Fibroblast of mammary gland (primary cell): ENCODE data around the gene BBX.
A peak's percentile ranks its signal among the peaks of the same experiment; 100 is the strongest.

Source experiments
- DNase-seq: peaks from one replicate; pipeline ENCODE4 v3.0.0-alpha.2; 2010; ENCODE audit warnings: low read depth
- H3K4me3 ChIP-seq: 2 replicates; pipeline ENCODE4 v1.5.1; 2011; ENCODE audit warnings: low read depth, mild to moderate bottlenecking, low read length, moderate library complexity; ENCODE audit not compliant: control insufficient read depth
- TF ChIP-seq, protein P1 (sequence below): conservative IDR thresholded peaks from 2 replicates; pipeline ENCODE4 v1.5.1; 2011; ENCODE audit warnings: low read depth, low read length, inconsistent platforms; ENCODE audit not compliant: control insufficient read depth, insufficient read depth

Gene BBX

DNA sequence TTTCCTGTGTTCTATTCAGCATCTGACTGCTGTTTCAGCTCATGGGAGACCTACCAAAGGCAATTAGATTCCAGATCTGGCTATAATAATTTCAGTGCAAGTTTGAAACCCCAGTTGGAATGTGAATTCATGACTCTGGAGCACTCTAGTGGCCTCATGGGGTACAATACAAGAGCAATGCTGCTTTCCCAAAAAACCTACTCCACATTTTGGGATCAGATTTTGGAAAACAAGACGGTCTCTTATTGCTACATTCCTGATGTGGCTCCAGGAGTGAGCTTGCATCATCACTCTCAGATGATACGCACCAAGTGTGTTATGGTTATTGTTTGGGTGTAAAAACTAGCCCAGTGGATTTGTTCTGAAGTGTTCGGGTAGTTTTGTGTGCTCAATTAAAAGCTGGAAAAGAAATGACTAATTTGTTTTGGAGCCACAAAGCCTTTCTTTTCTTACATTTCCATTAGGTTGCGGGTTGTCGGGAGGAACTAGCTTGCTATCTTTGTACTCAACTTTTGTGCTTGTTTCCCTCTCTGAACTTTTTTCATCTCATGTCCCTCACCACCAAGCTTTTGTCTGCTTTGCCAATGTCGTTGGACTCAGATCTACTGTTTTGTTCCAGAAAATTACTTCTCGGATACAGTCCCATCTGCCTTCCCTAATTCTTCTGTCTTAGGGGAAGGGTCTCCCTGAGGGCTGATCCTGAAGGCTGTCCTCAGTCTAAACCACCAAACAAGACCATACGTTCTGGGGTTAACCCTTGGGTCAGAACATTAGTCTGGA, 272.1 kb downstream of the BBX start:
- H3K4me3 ChIP-seq = no peak overlapping the region
- TF ChIP-seq, protein P1, sequence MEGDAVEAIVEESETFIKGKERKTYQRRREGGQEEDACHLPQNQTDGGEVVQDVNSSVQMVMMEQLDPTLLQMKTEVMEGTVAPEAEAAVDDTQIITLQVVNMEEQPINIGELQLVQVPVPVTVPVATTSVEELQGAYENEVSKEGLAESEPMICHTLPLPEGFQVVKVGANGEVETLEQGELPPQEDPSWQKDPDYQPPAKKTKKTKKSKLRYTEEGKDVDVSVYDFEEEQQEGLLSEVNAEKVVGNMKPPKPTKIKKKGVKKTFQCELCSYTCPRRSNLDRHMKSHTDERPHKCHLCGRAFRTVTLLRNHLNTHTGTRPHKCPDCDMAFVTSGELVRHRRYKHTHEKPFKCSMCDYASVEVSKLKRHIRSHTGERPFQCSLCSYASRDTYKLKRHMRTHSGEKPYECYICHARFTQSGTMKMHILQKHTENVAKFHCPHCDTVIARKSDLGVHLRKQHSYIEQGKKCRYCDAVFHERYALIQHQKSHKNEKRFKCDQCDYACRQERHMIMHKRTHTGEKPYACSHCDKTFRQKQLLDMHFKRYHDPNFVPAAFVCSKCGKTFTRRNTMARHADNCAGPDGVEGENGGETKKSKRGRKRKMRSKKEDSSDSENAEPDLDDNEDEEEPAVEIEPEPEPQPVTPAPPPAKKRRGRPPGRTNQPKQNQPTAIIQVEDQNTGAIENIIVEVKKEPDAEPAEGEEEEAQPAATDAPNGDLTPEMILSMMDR = peak; percentile 48
- peak; percentile 58 for DNase-seq

DNA sequence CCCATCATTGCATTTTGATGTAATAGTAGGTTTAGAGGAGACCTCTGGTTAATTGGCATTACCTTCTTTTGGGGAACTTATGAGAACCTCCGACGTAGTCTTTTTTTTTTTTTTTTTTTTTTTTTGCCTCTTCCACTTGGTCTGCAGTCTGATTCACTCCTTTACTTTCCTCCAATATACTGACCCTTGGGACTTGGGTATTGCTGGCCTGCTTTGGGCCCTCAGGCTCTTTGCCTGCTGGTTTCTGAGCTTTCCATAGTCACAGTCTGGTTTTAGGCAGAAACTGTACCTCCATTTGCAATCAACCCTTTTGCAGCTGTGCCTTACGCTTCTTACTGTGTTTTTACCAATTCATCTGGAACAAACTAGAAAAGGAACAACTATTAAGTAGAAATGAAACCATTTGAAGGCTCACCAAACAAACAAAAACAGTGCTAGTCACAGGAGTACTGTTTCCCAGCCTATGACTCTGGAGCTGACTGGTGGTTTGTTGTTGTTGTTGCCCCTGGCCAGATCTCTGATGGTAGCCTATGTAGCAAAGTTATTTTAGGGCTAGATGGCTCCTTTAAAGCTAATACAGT, 272.8 kb downstream of the BBX start:
- DNase-seq = peak; percentile 16
- TF ChIP-seq, protein P1 = no peak
- no peak overlapping the region for H3K4me3 ChIP-seq

DNA sequence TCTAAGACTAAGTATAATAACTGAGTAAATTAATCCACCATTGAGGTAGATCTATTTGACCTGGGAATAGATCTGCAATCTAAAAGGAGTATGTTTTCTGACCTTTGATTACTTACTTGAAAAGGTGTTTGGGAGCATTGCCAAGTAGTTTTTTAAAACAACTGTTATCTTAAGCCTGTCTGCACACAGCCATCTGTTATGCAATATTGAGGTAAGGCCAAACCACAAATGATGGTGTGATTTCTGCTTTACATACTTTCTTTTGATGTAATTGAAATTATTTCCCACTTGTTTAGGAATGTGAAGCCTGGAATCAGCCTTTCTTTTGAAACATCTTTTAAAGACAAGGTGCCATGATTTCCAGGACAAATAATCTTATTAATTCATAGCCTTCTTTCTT, 274.0 kb downstream of the BBX start:
- peak; percentile 61 for DNase-seq
- H3K4me3 ChIP-seq = no peak overlapping the region
- TF ChIP-seq, protein P1 = no peak

DNA sequence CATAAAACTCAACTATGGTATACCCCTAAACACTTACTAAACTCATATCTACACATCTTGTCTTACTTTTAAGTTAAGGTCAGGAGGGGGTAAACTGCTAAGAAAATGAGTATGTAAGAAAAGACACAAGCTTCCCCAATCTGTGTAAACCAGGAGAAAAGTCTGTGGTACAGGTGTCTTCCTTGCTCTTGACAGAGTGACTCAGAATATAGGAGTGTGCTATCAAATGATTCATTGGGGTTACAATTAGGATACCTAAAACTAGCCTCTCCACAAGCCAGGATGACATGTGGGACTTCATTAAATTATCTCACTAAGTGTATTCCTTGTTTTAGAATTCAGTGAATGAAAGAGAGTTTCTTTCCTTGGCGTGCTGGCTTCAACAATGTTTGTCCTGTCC, 274.8 kb downstream of the BBX start:
- DNase-seq = no peak
- TF ChIP-seq, protein P1 = no peak
- no peak overlapping the region for H3K4me3 ChIP-seq

DNA sequence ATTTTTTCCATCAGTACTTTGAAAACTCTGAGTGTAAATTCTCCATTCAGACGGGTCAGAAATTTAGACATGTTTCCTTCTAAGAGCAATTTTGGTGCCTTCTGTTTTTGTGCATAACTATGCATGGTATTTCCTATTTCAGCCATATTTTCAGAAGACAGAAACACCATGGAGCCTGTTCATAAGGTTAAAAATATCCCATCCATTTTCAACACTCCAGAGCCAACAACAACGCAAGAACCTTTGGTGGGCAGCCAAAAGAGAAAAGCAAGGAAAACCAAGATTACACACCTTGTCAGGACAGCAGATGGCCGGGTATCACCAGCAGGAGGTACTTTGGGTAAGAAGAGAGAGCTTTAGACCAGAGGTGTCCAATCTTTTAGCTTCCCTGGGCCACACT, 275.6 kb downstream of the BBX start:
- H3K4me3 ChIP-seq = no peak overlapping the region
- DNase-seq = no peak
- TF ChIP-seq, protein P1 = no peak

DNA sequence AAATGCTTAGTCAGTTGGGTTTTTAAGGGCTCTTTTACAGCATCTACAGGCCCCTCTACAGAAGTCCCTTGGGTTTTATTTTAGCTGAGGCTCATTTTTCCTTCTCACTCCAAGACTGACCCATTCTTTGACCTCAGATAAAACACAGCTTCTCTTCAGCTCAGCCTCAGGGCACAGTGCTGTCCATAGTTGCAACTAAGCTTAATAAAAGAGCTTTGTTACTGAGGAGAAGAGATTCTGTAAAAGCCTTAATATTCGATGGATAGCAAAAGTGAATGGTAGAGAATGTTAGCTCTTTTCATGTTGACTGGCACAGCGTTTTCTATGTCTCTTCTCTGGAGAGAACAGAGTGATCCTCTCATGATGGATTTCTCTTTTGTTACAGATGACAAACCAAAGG, 277.9 kb downstream of the BBX start:
- H3K4me3 ChIP-seq = no peak overlapping the region
- TF ChIP-seq, protein P1 = no peak
- no peak for DNase-seq
